Fibroblast of peridontal ligament (primary cell): ENCODE results near the gene HIRA.

ENCODE experiments used
- DNase-seq: peaks from one replicate; pipeline ENCODE4 v3.0.0-alpha.2; 2010; ENCODE audit errors: extremely low read depth

The HIRA gene

GRCh38 chr22:19410941-19411689 is 20.4 kb downstream of the HIRA start:
- no peak for DNase-seq

GRCh38 chr22:19407649-19408606 is 23.6 kb downstream of the HIRA start:
- DNase-seq = no peak

GRCh38 chr22:19406846-19407245 is 24.7 kb downstream of the HIRA start:
- DNase-seq = no peak

GRCh38 chr22:19406281-19406811 is 25.2 kb downstream of the HIRA start:
- DNase-seq = no peak

- no peak for DNase-seq
These were observed 25.9 kb downstream of the HIRA start for GRCh38 chr22:19405652-19406051.

- DNase-seq = no peak
These were observed 26.4 kb downstream of the HIRA start for GRCh38 chr22:19405133-19405532.

DNA sequence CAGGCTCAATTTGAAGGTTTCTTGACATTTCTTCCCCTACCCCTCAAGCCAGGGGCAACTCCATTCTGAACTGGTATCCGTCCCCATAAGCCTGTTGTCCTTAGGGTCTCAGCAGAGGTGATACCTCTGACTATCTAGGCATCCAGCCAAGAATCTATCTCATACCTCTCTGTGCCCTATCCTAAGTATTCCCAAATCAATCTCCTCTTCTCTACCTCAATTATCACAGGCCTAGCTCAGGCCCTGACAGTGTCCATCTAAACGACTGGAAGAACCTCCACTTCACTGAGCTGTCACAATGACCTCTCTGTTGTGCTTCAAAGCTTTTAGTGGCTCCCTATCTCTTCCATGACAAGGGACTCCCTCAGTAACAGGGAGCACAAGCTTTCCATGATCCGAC is 26.9 kb downstream of the HIRA start:
- DNase-seq = no peak

DNA sequence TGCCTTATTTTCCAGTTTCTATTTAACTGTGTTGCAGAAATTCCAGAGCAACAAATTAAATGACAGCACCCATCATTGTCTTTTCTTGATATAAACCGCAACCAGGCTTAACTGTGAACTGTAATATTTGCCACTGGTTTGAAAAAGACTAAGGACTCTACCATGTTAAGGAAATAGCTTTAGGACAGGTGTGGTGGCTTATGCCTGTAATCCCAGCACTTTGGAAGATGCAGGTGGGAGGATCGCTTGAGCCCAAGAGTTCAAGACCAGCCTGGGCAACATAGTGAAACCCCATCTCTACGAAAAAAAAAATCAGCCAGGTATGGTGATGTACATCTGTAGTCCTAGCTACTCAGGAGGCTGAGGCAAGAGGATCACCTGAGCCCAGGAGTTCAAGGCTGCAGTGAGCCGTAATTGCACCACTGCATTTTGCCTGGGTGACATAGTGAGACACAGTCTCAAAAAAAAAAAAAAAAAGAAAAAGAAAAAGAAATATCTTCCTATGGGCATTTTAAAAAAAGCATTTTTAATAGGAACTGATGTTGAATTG is 28.8 kb downstream of the HIRA start:
- no peak for DNase-seq

GRCh38 chr22:19401483-19401882 is 30.1 kb downstream of the HIRA start:
- no peak for DNase-seq

DNA sequence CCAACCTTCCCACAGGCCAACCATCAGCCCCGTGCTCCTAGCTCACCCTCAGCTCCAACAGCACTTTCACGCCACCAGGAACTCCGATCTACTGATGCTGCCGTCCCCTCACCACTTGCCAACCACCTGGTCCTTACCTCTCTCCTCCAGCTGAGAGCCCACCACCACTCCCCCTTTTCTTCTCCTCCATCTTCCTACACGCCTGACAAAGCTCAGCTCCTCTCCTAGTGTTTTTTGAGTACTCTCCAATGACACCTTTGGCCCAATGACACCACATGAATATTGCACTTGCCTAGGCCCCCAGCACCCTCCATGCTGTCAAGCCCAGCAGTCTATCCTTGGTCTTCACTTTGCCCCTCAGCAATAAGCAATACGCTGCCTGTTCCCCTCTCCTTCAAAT is 30.7 kb downstream of the HIRA start:
- no peak for DNase-seq

- DNase-seq = no peak
These were observed 32.9 kb downstream of the HIRA start for GRCh38 chr22:19398652-19399051.

- DNase-seq = peak; percentile 25
These were observed 33.3 kb downstream of the HIRA start for GRCh38 chr22:19398206-19398605.

GRCh38 chr22:19397734-19398104 is 33.8 kb downstream of the HIRA start:
- no peak for DNase-seq

- DNase-seq = no peak
These were observed 34.4 kb downstream of the HIRA start for GRCh38 chr22:19396934-19397733.

GRCh38 chr22:19396561-19396933 is 35.0 kb downstream of the HIRA start:
- DNase-seq = no peak

GRCh38 chr22:19395276-19395675 is 36.3 kb downstream of the HIRA start:
- no peak for DNase-seq

DNA sequence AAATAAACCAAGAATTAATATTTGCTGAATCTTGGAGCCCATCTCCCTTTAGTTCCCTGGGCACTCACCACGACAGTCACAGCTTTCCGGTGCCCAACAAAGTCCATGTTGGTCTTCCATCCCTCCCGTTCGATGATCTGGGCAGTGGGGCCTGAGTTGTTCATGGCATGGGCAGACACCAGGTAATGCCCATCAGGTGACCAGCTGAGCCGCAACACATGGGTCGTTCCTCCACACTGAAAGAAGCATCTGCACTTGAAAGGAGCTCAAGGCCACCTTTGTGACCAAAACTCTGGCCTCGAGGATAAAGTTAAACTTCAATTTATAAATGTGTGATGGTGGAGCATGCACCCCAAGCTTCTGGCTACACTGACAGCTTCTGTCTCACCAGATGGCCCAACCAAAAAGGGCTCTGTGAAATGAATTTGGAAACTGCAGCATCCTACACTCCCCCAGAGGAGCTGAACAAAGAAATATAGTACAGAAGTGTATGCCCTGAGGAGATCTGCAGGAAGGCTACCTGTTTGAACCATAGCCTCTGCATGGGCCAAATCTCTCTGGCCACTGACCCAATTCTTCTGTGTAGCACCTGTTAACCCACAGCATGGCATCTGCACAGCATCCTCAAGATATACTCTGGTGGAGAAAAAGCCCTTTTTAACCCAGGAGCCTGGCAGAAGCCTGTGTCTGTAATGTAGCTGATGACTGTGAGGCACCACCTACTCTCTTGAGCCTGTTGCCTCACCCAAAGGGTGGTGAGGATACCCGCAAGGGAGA is 37.1 kb downstream of the HIRA start:
- no peak for DNase-seq

GRCh38 chr22:19393704-19394103 is 37.8 kb downstream of the HIRA start:
- DNase-seq = no peak

DNA sequence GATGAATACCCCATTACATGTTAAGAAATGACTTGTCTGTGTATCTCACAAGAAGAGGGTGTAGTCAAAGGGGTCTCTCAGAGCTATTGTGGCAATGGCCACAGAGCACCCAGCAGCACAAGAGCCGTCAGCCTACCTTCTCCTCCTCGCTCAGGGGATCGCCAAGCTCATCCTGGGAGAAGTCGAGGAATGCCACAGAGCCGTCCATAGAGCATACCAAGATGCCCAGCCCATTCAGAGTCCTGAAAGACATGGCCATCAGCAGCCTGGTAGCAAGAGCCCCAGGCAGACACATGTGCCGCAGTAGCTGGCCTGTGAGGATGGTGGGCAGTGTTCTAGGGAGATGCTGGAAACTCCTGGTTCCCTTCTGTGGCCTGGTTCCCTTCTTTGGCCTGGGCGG is 44.0 kb downstream of the HIRA start:
- DNase-seq = no peak

DNA sequence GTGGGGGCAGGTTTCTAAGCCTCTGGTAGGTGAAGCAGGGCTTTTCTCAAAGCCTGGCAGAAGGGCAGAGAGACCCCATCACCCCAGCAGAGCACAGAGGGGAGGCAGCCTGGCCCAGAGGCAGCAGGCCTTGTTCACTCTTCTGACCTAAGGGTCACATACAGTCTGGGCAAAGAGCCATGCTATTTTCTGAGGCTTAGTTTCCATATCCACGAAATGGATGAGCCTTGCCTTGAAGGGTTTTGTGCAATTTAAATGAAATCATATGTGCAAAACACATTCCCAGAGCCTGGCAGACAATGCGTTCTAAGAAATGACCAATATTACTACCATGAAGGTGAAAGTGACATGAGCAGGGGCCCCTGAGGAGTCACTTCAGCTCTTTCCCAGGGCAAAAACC is 44.5 kb downstream of the HIRA start:
- peak; percentile 16 for DNase-seq

- DNase-seq = no peak
These were observed 45.3 kb downstream of the HIRA start for GRCh38 chr22:19386248-19386647.
